Activated B cell treated with CpG ODN at 0.5 μM for 24 hours (primary cell): ENCODE measurements around the gene PGD. TPM values are rescaled to one million over a fixed set of nuclear protein-coding genes. Genes with fewer than 3 reads are reported as not detected.
"Not testable (repeated sequence)": the region's sequence is repeated elsewhere in the genome, so short reads cannot be mapped to it uniquely, and the experiment has no call there.

ENCODE experiments used
- ATAC-seq: fragments of 200-7000 bp; cut with Tn5 transposase; one replicate; pipeline ENCODE4 v1.10.0; 2021; ENCODE audit warnings: low read depth, mild to moderate bottlenecking, moderate library complexity
- CTCF ChIA-PET: fragments of 350-600 bp; sonication (Branson Sonifier 250); formaldehyde crosslinking; loops from one replicate; lab custom pipeline; 2021; ENCODE audit warnings: antibody characterized with exemption; lab: Charles Lee
- POLR2A ChIA-PET: fragments of 350-600 bp; sonication (Branson Sonifier 250); formaldehyde crosslinking; loops from one replicate; lab custom pipeline; 2021; ENCODE audit warnings: antibody characterized with exemption; lab: Charles Lee
- DNase-seq: peaks from one replicate; pipeline ENCODE4 v3.0.0; 2022
- H3K27ac Mint-ChIP-seq: one replicate; pipeline ENCODE4 v1.8.0; 2020; ENCODE audit warnings: mixed read lengths
- H3K27me3 Mint-ChIP-seq: one replicate; pipeline ENCODE4 v1.8.0; 2021; ENCODE audit warnings: mixed read lengths
- H3K36me3 Mint-ChIP-seq: one replicate; pipeline ENCODE4 v1.8.0; 2021; ENCODE audit warnings: low read depth, mixed read lengths
- H3K4me1 Mint-ChIP-seq: one replicate; pipeline ENCODE4 v1.8.0; 2021; ENCODE audit warnings: mixed read lengths
- H3K4me3 Mint-ChIP-seq: one replicate; pipeline ENCODE4 v1.8.0; 2020; ENCODE audit warnings: mild to moderate bottlenecking, mixed read lengths
- H3K9me3 Mint-ChIP-seq: one replicate; pipeline ENCODE4 v1.8.0; 2020; ENCODE audit warnings: mixed read lengths
- intact Hi-C: fragments of 100-400 bp; cut with micrococcal nuclease; formaldehyde crosslinking; loops from one replicate; pipeline ENCODE4 v1.15.1; 2024
- total RNA-seq: library from RNA; stranded (reverse); gene quantifications from 2 replicates; pipeline ENCODE4 v1.2.3, GENCODE V29; 2022
- TF ChIP-seq, protein P1 (sequence below): fragments of 200-600 bp; IDR thresholded peaks from one replicate; pipeline ENCODE4 v1.8.0; 2022; ENCODE audit warnings: antibody characterized with exemption, mild to moderate bottlenecking

The PGD gene
- total RNA-seq, 1 donor from 2014 or later: 108 TPM

DNA sequence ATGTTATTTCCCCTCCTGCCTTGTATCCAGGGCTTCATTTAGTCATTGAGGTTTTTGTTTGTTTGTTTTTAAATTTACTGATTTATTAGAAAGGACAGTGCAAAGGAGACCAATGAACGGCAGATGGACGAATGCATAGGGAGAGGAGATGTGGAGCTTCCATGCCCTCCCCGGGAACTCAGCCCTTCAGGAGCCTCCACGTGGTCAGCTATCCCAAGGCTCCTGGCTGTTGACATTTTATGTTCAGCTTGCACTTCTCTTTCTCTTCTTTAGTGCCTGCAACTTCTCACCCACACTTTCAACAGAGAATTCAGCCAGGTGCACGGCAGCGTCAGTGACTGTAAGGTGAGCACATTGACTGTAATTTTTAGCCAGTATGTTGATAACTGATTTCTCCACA is 30.7 kb upstream of the PGD start:
- TF ChIP-seq, protein P1, sequence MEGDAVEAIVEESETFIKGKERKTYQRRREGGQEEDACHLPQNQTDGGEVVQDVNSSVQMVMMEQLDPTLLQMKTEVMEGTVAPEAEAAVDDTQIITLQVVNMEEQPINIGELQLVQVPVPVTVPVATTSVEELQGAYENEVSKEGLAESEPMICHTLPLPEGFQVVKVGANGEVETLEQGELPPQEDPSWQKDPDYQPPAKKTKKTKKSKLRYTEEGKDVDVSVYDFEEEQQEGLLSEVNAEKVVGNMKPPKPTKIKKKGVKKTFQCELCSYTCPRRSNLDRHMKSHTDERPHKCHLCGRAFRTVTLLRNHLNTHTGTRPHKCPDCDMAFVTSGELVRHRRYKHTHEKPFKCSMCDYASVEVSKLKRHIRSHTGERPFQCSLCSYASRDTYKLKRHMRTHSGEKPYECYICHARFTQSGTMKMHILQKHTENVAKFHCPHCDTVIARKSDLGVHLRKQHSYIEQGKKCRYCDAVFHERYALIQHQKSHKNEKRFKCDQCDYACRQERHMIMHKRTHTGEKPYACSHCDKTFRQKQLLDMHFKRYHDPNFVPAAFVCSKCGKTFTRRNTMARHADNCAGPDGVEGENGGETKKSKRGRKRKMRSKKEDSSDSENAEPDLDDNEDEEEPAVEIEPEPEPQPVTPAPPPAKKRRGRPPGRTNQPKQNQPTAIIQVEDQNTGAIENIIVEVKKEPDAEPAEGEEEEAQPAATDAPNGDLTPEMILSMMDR: no peak
- POLR2A ChIA-PET: no interaction called here
- H3K36me3 Mint-ChIP-seq: peaks cover 22% of the 10 kb centered on the region
- H3K4me3 Mint-ChIP-seq: no peak overlapping the region
- CTCF ChIA-PET: no interaction called here
- H3K4me1 Mint-ChIP-seq: no peaks in the 10 kb centered on the region
- no peak for DNase-seq
- no peaks in the 10 kb centered on the region for H3K27me3 Mint-ChIP-seq
- ATAC-seq: no peak
- no peak overlapping the region for H3K27ac Mint-ChIP-seq
- intact Hi-C loops: no loop called here
- no peaks in the 10 kb centered on the region for H3K9me3 Mint-ChIP-seq

DNA sequence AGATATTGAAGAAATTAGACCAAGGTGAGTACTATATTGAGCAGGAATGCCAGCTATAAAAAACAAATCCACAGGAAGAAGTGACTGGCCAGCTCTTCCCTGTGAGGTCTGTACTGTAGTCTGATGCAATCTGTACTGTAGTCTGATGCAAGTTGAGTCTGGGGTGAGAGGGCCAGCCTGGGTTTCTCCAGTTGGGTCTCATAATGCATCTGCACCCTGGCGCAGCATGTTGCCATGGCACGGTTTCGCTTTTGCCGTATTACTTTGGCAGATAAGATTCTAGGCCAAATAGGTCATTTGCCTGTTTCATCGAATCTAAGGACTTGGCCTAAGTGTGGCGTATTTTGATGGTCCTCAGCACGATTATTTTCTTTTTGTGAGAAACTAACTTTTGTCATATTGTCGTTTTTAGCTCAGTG is 24.4 kb upstream of the PGD start:
- H3K27me3 Mint-ChIP-seq: no peaks in the 10 kb centered on the region
- CTCF ChIA-PET: no interaction called here
- no peak overlapping the region for H3K27ac Mint-ChIP-seq
- TF ChIP-seq, protein P1: no peak
- DNase-seq (no peak), ATAC-seq (no peak)
- no peak overlapping the region for H3K4me3 Mint-ChIP-seq
- H3K36me3 Mint-ChIP-seq: peaks cover 19% of the 10 kb centered on the region
- intact Hi-C loops: no loop called here
- H3K9me3 Mint-ChIP-seq: no peaks in the 10 kb centered on the region
- POLR2A ChIA-PET: no interaction called here
- H3K4me1 Mint-ChIP-seq: peaks cover 2% of the 10 kb centered on the region

DNA sequence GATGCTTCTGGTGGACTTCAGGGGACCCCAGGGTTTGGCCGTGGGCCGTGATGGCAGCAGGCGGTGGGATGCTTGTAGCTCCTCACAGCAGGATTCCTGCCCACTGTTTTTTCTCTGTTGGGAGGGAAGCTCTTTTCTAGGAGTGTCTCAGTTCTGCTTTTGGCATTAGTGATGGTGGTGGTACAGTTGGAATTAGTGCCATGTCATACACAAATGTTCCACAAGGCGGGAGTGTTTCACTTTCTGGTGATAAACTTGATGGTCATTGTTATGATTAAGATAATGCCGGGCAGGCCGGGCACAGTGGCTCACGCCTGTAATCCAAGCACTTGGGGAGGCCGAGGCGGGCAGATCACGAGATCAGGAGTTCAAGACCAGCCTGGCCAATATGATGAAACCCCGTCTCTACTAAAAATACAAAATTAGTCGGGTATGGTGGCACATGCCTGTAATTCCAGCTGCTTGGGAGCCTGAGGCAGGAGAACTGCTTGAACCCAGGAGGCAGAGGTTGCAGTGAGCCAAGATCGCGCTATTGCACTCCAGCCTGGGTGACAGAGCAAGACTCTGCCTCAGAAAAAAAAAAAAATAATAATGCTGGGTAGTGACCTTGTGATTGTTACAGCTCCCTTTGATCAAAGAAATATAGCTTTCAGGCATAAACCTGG is 21.4 kb upstream of the PGD start:
- H3K36me3 Mint-ChIP-seq, H3K9me3 Mint-ChIP-seq, H3K27ac Mint-ChIP-seq, H3K27me3 Mint-ChIP-seq, H3K4me1 Mint-ChIP-seq, DNase-seq, H3K4me3 Mint-ChIP-seq: not testable (repeated sequence)
- ChIA-PET POLR2A (interaction anchor here (1.5 kb wide), 1 partner anchor 22 kb away, joined by 8 read pairs; the partner anchor contains the start of gene PGD), CTCF (interaction anchor here (1.0 to 3.0 kb wide), 6 partner anchors 11 to 116 kb away, joined by 3 to 39 read pairs (median 4); partner anchors contain the start of gene CENPS)
- peak; percentile 75 for ATAC-seq
- intact Hi-C loops: loop anchor here (1.0 to 5.0 kb wide), 3 partner anchors 21 to 490 kb away; no protein-coding TSS in a partner anchor

DNA sequence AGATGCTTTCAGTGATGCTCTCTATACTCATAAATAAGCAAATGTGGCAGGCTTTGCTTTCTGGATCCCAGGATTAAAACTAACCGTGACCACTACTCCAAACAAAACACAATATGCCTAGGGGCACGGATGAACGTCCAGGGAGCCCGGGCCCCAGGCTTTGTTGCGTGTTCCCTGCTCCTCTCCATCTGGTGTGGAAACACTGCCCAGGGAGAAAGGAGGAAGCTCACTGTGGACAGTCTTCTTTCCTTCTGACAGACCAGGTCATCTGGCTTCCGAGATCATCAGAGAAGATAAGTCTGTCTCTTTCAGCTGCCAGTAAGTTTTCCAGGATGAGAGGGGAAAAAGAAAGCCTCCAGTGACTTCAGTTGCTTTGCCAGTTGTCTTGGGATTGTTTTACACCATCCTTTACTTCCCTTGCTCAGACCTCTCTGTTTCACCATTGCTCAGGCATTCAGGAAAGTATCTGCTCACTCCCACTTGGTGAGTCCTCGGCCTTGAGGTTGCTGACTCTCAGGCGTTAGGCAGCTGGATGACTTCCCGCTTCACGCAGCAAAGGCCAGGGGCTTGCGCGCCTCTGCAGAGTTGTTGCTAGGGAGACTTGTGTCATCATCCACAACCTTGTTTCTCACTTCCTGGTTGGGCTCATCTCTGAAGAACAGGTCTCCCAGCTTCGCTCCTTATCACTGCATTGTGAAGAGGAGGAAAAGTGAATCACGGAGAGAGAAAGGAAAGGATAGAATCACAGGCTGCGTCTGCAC is 20.6 kb upstream of the PGD start:
- DNase-seq (no peak), ATAC-seq (no peak)
- TF ChIP-seq, protein P1: no peak
- POLR2A ChIA-PET: interaction anchor here (1.5 kb wide), 1 partner anchor 21 kb away, joined by 8 read pairs; the partner anchor contains the start of gene PGD
- H3K27me3 Mint-ChIP-seq: no peaks in the 10 kb centered on the region
- no peaks in the 10 kb centered on the region for H3K9me3 Mint-ChIP-seq
- peaks cover 2% of the 10 kb centered on the region for H3K4me1 Mint-ChIP-seq
- intact Hi-C loops: loop anchor here (5.0 kb wide), 1 partner anchor 489 kb away; no protein-coding TSS in a partner anchor
- no peak overlapping the region for H3K4me3 Mint-ChIP-seq
- no peak overlapping the region for H3K27ac Mint-ChIP-seq
- CTCF ChIA-PET: interaction anchor here (1.0 to 3.0 kb wide), 5 partner anchors 10 to 115 kb away, joined by 3 to 39 read pairs (median 4); partner anchors contain the start of gene CENPS
- peaks cover 10% of the 10 kb centered on the region for H3K36me3 Mint-ChIP-seq

DNA sequence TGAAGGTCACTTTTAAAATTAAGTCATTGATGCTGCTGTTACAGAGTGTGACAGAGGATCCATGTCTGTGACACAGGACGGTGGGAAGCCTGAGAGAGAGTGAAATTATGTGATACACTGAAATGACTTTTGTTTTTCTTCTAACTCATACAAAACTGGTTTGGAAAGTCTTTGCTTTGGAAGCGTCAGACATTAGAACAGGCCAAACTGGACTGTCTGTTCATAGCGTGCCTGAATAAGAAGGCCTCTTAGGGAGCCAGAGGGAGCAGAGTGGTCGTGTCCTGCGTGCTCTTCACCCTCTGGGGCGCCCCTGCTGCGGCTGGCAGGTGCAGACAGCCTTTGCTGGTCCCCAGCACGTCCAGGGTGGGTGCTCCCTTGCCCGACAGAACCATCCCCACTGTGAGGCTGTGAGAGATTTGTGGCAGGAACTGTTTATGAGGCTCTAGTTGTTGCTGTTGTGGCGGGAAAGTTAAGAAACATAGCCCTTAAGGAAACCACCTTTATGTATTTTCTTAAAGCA is 19.7 kb upstream of the PGD start:
- ChIA-PET CTCF (interaction anchor here (3.0 kb wide), 1 partner anchor 52 kb away, joined by 39 read pairs; the partner anchor contains the start of gene CENPS), POLR2A (no interaction called here)
- intact Hi-C loops: loop anchor here (5.0 kb wide), 1 partner anchor 488 kb away; no protein-coding TSS in a partner anchor
- Mint-ChIP-seq H3K27me3 (no peaks in the 10 kb centered on the region), H3K36me3 (peaks cover 8% of the 10 kb centered on the region), H3K4me1 (peaks cover 2% of the 10 kb centered on the region), H3K4me3 (no peak overlapping the region), H3K27ac (no peak overlapping the region), H3K9me3 (no peaks in the 10 kb centered on the region)
- TF ChIP-seq, protein P1: no peak
- ATAC-seq (no peak), DNase-seq (no peak)
